Colonic mucosa (tissue), 4 donors: ENCODE data around the gene TRDN. TPM values are rescaled to one million over a fixed set of nuclear protein-coding genes. Genes with fewer than 3 reads are reported as not detected.

ENCODE experiments used
- DNase-seq: peaks from one replicate; pipeline ENCODE4 v3.0.0-alpha.2; 2020
- H3K27ac ChIP-seq: fragments of 200-600 bp; one replicate; pipeline ENCODE4 v1.8.0; 2021
- H3K27me3 ChIP-seq: fragments of 200-600 bp; one replicate; pipeline ENCODE4 v1.8.0; 2021
- H3K36me3 ChIP-seq: fragments of 200-600 bp; one replicate; pipeline ENCODE4 v1.8.0; 2021
- H3K4me1 ChIP-seq: fragments of 200-600 bp; one replicate; pipeline ENCODE4 v1.8.0; 2021; ENCODE audit warnings: mild to moderate bottlenecking
- H3K4me3 ChIP-seq: fragments of 200-600 bp; one replicate; pipeline ENCODE4 v1.8.0; 2021
- H3K9ac ChIP-seq, 2 donors: one replicate each; pipeline ENCODE4 v1.7.0; 2013; ENCODE audit warnings: control low read depth in 2 of 2, low read depth in 2 of 2, low read length in 2 of 2
- H3K9me3 ChIP-seq: fragments of 200-600 bp; one replicate; pipeline ENCODE4 v1.8.0; 2021
- CTCF ChIP-seq: fragments of 200-600 bp; IDR thresholded peaks from one replicate; pipeline ENCODE4 v1.8.0; 2022; ENCODE audit warnings: antibody characterized with exemption, mild to moderate bottlenecking
- intact Hi-C: fragments of 100-400 bp; cut with DNase I; formaldehyde crosslinking; loops from one replicate; pipeline ENCODE4 v1.14.1; 2022
- total RNA-seq, 2 donors: library from RNA; stranded (reverse); fragmentation: NEBNext Ultra II Directional in 1 of 2; extraction: Animal tissue kit (Norgen Biotek cat#: 25700) in 1 of 2; gene quantifications; one replicate each; pipeline ENCODE4 v1.2.1, GENCODE V29; 2021
- donor health status: healthy.
- donor health status: DM: no; HTN: no; CAD: no.
- donor health status: DM: no; HTN: no; CAD: no.

The TRDN gene
- total RNA-seq, 2 donors from 2014 or later, result not detected

- TF ChIP-seq CTCF, result no peak
- intact Hi-C loops, result no loop called here
- no peak overlapping the region for H3K4me3 ChIP-seq
Observed at GRCh38 chr6:123632641-123633040, 4.1 kb downstream of the TRDN start.

GRCh38 chr6:123629258-123629941 lies 7.3 kb downstream of the TRDN start:
- TF ChIP-seq CTCF, result no peak
- no peak overlapping the region for H3K9ac ChIP-seq
- intact Hi-C loops, result no loop called here
- no peaks in the 10 kb centered on the region for H3K36me3 ChIP-seq
- H3K4me3 ChIP-seq, result no peak overlapping the region
- no peaks in the 10 kb centered on the region for H3K9me3 ChIP-seq
- no peak for DNase-seq
- no peak overlapping the region for H3K27ac ChIP-seq
- H3K27me3 ChIP-seq, result no peaks in the 10 kb centered on the region
- no peaks in the 10 kb centered on the region for H3K4me1 ChIP-seq

More at GRCh38 chr6:123632641-123633040, 4.1 kb downstream of the TRDN start:
- no peaks in the 10 kb centered on the region for H3K9me3 ChIP-seq
- no peak overlapping the region for H3K9ac ChIP-seq
- no peaks in the 10 kb centered on the region for H3K36me3 ChIP-seq
- H3K27ac ChIP-seq, result no peak overlapping the region
- H3K4me1 ChIP-seq, result no peaks in the 10 kb centered on the region
- H3K27me3 ChIP-seq, result no peaks in the 10 kb centered on the region
- no peak for DNase-seq

GRCh38 chr6:123625696-123626095 lies 11.1 kb downstream of the TRDN start:
- H3K4me3 ChIP-seq, result no peak overlapping the region
- no peak overlapping the region for H3K9ac ChIP-seq
- no peak for TF ChIP-seq CTCF
- H3K4me1 ChIP-seq, result no peaks in the 10 kb centered on the region
- no peaks in the 10 kb centered on the region for H3K9me3 ChIP-seq
- no peak overlapping the region for H3K27ac ChIP-seq
- no peaks in the 10 kb centered on the region for H3K27me3 ChIP-seq
- H3K36me3 ChIP-seq, result no peaks in the 10 kb centered on the region
- DNase-seq, result no peak
- intact Hi-C loops, result no loop called here

GRCh38 chr6:123622780-123623179 lies 14.0 kb downstream of the TRDN start:
- intact Hi-C loops, result no loop called here
- Histone ChIP-seq H3K4me1 (no peaks in the 10 kb centered on the region), H3K27ac (no peak overlapping the region), H3K9me3 (no peaks in the 10 kb centered on the region), H3K36me3 (no peaks in the 10 kb centered on the region), H3K4me3 (no peak overlapping the region), H3K27me3 (no peaks in the 10 kb centered on the region), H3K9ac (no peak overlapping the region)
- TF ChIP-seq CTCF, result no peak
- DNase-seq, result no peak

- no peak for DNase-seq
- Histone ChIP-seq H3K27ac (no peak overlapping the region), H3K27me3 (no peaks in the 10 kb centered on the region), H3K4me1 (no peaks in the 10 kb centered on the region), H3K36me3 (no peaks in the 10 kb centered on the region), H3K4me3 (no peak overlapping the region), H3K9ac (no peak overlapping the region), H3K9me3 (no peaks in the 10 kb centered on the region)
- intact Hi-C loops, result no loop called here
- no peak for TF ChIP-seq CTCF
Observed at GRCh38 chr6:123619156-123619555, 17.6 kb downstream of the TRDN start.
